ENCODE data around the gene NEK9.

DNA sequence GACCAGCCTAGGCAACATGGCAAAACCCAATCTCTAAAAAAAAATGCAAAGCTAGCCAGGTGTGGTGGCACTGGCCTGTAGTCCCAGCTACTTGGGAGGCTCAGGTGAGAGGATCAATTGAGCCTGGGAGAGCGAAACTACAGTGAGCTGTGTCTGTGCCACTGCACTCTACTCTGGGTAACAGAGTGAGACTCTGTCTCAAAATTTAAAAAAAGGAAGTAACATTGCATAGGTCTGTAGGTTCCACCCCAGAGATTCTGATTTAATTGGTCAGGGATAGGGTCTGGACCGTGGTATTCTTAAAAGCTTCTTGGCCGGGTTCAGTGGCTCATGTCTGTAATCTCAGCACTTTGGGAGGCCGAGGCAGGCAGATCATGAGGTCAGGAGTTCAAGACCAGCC lies 31.2 kb downstream of the NEK9 start:
- TF ChIP-seq CTCF (IDR thresholded peaks at IDR 0.05) (no peak), ZFX (IDR thresholded peaks at IDR 0.05; ENCODE audit: borderline replicate concordance) (no peak)

All from 22Rv1 (cell line).